CD4-positive, CD25-positive, alpha-beta regulatory T cell (primary cell): ENCODE measurements around the gene ARL3. TPM values are rescaled to one million over a fixed set of nuclear protein-coding genes. Genes with fewer than 3 reads are reported as not detected.
"Not testable (repeated sequence)": the region's sequence is repeated elsewhere in the genome, so short reads cannot be mapped to it uniquely, and the experiment has no call there.

Experiments
- ATAC-seq, 2 donors: fragments of 150-1000 bp; cut with Tn5 transposase; one replicate each; pipeline ENCODE4 v1.10.0; 2021; ENCODE audit warnings: low read depth in 2 of 2, moderate number of reproducible peaks in 2 of 2, moderate library complexity in 1 of 2
- DNase-seq, 3 donors: peaks; one replicate each; pipeline versions ENCODE4 v3.0.0 to v3.0.0-alpha.2; 2012 to 2022; ENCODE audit warnings: mixed read lengths in 1 of 3
- H3K27ac ChIP-seq: one replicate; pipeline ENCODE4 v1.7.0; 2013; ENCODE audit warnings: mild to moderate bottlenecking, low read length; ENCODE audit not compliant: insufficient read depth, poor library complexity, severe bottlenecking
- H3K27me3 ChIP-seq: one replicate; pipeline ENCODE4 v1.7.0; 2013; ENCODE audit warnings: low read length; ENCODE audit not compliant: control insufficient read depth, insufficient read depth
- H3K36me3 ChIP-seq: one replicate; pipeline ENCODE4 v1.7.0; 2013; ENCODE audit warnings: mild to moderate bottlenecking, low read length, moderate library complexity; ENCODE audit not compliant: control insufficient read depth, insufficient read depth
- H3K4me1 ChIP-seq: 2 replicates; pipeline ENCODE4 v1.7.0; 2013; ENCODE audit warnings: mild to moderate bottlenecking, low read length; ENCODE audit not compliant: insufficient read depth, control insufficient read depth, poor library complexity, severe bottlenecking
- H3K4me3 ChIP-seq: one replicate; pipeline ENCODE4 v1.7.0; 2013; ENCODE audit warnings: low read depth, mild to moderate bottlenecking, low read length, moderate library complexity
- H3K9me3 ChIP-seq, 2 experiments: 1 replicate in 1 of 2; 2 replicates in 1 of 2; pipeline ENCODE4 v1.7.0; 2013; ENCODE audit warnings: low read length in 2 of 2, mild to moderate bottlenecking in 1 of 2, moderate library complexity in 1 of 2; ENCODE audit not compliant: control insufficient read depth in 2 of 2
- H3K27ac Mint-ChIP-seq, 3 donors: one replicate each; pipeline ENCODE4 v1.8.0; 2020 to 2022; ENCODE audit warnings: mild to moderate bottlenecking in 3 of 3, mixed read lengths in 3 of 3, moderate library complexity in 2 of 3
- H3K27me3 Mint-ChIP-seq: one replicate; pipeline ENCODE4 v1.8.0; 2022; ENCODE audit warnings: mild to moderate bottlenecking, mixed read lengths
- H3K36me3 Mint-ChIP-seq: one replicate; pipeline ENCODE4 v1.8.0; 2020; ENCODE audit warnings: mixed read lengths
- H3K4me1 Mint-ChIP-seq, 4 donors: one replicate each; pipeline ENCODE4 v1.8.0; 2020 to 2022; ENCODE audit warnings: mixed read lengths in 4 of 4, mild to moderate bottlenecking in 1 of 4
- H3K4me3 Mint-ChIP-seq, 4 donors: one replicate each; pipeline ENCODE4 v1.8.0; 2020 to 2022; ENCODE audit warnings: mild to moderate bottlenecking in 4 of 4, mixed read lengths in 4 of 4, moderate library complexity in 3 of 4
- H3K9me3 Mint-ChIP-seq, 7 donors: one replicate each; pipeline ENCODE4 v1.8.0; 2020 to 2022; ENCODE audit warnings: mixed read lengths in 7 of 7, mild to moderate bottlenecking in 3 of 7, moderate library complexity in 2 of 7
- polyA plus RNA-seq, 4 donors: library from polyadenylated mRNA; unstranded; fragments of 300-500 nt; fragmentation: Illumina TruSeq; gene quantifications; one replicate each; pipeline ENCODE4 v1.2.3, GENCODE V29; 2021
- total RNA-seq: library from RNA; stranded (reverse); gene quantifications from one replicate; pipeline ENCODE4 v1.2.3, GENCODE V29; 2022

The ARL3 gene
- total and polyA plus RNA-seq, 5 donors from 2014 or later = 2.0 to 3.3 (median 2.9) TPM

DNA sequence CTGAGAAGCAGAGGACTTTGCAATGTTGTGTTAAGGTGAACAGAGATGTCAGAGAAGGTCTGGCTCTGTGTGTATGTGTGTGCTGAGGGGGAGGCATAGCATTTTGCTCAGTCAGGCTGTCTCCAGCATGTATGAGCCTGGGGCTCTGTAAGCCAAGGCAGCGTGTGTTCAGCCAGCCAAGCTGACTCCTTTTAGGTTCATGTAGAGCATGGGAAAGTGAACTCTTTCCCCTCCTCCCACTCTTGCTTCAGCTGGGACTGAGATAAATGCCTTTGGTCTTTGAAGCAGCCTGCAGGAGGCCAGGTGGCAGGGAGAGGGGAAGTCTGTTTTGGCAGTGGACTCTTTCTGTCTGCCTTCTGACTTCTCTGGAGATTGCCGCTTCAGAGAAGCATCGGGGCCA is 4.0 kb upstream of the ARL3 start:
- H3K27ac Mint-ChIP-seq = peak overlapping the region in 1 of 3 donors; percentile 18
- H3K4me3 Mint-ChIP-seq = peak overlapping the region in 1 of 4 donors; percentile 78
- H3K9me3 Mint-ChIP-seq = no peaks in the 10 kb centered on the region
- ATAC-seq = no peak
- H3K4me1 Mint-ChIP-seq = peaks cover 19 to 50% (median 28%) of the 10 kb centered on the region in 4 donors
- no peak overlapping the region for H3K4me3 ChIP-seq
- H3K27me3 Mint-ChIP-seq = no peaks in the 10 kb centered on the region
- H3K9me3 ChIP-seq = no peaks in the 10 kb centered on the region
- peaks cover 17% of the 10 kb centered on the region for H3K4me1 ChIP-seq
- H3K36me3 ChIP-seq = peaks cover 4% of the 10 kb centered on the region
- DNase-seq = no peak
- no peaks in the 10 kb centered on the region for H3K27me3 ChIP-seq
- H3K27ac ChIP-seq = no peak overlapping the region
- H3K36me3 Mint-ChIP-seq = peaks cover 16% of the 10 kb centered on the region

DNA sequence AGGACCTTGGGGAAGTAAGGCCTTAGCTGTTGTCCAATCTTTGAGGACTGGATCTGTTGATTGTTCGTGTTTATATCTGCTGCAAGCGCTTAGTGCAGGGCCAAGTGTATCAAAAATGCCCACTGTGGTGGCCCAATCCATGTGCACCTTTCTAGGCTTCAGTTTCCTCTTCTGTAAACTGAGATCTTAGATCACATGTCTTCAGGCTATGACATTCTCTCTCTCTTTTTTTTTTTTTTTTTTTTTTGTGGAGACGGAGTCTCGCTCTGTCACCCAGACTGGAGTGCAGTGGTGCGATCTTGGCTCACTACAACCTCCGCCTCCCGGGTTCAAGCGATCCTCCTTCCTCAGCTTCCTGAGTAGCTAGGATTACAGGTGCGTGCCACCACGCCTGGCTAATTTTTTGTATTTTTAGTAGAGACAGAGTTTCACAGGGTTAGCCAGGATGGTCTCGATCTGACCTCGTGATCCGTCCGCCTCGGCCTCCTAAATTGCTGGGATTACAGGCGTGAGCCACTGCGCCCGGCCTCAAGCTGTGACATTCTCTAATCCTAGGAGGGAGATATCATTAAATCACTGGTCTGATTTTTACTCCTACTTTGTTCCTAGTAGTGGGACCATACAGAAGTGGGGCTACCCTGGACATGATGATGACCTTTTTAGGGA is 2.8 kb upstream of the ARL3 start:
- H3K9me3 ChIP-seq, H3K9me3 Mint-ChIP-seq, H3K36me3 ChIP-seq, H3K27ac Mint-ChIP-seq, DNase-seq, H3K4me3 ChIP-seq, ATAC-seq, H3K27me3 Mint-ChIP-seq, H3K27ac ChIP-seq, H3K27me3 ChIP-seq: not testable (repeated sequence)
- H3K4me1 ChIP-seq = peaks cover 20% of the 10 kb centered on the region
- H3K4me1 Mint-ChIP-seq = peaks cover 17 to 60% (median 30%) of the 10 kb centered on the region in 4 donors
- H3K36me3 Mint-ChIP-seq = peaks cover 16% of the 10 kb centered on the region
- peak overlapping the region; percentile 24 to 78 (median 54) for H3K4me3 Mint-ChIP-seq

DNA sequence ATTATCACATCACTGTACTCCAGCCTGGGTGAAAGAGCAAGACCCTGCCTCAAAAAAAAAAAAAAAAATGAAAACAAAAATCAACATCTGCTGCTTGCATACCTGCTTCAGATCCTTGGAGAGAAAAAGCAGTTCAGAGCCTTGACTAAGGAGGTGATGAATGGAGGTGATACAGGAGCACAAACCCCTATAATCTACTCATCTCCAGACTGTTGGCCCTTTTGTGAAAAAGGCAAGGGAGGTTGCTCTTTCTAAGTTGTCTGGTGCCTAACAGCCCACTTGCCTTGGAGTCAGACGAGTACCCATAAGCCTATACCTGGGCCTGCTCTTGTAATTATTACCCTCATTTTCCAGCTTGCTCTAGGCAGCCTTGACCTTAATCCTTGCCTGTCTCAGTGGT is 1.7 kb upstream of the ARL3 start:
- Mint-ChIP-seq H3K9me3 (no peaks in the 10 kb centered on the region), H3K27me3 (no peaks in the 10 kb centered on the region), H3K36me3 (peaks cover 16% of the 10 kb centered on the region)

DNA sequence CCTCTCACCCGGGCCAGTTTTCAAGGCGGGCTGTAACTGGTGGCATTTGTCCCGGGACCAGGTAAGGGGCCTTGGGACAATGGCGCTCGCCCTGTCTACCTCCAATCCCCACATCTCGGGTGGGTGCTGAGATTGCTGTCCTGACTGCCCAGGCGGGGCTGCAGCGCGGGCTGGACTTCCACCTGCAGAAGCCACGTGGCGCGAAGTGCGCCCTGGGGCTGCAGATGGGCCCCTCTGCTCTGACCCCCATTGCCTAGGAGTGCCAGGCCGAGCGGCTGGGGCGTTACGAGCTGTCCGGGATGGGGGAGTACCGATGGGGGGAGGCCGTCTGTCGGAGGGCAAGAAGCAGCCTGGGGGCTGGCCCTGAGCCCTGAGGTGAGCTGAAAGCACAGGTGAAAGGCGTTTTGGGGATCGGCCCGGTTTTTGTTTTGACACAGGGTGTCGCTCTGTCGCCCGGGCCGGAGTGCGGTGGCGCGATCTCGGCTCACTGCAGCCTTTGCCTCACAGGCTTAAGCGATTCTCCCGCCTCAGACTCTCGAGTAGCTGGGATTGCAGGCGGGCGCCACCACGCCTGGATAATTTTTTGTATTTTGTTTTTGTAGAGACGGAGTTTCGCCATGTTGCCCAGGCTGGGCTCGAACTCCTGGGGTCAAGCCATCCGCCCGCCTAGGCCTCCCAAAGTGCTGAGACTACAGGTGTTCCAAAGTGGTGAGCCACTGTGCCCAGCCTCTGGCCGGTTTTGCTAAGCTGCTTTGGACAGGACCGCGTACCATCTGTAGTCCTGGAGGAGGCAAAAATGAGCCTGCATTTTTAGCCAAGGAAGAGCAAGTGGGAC is 641 bp upstream of the ARL3 start, which contains the start of gene SFXN2:
Gene SFXN2 (plus strand): TSS at position 16 of the 835 bp plus-strand sequence. CDS start 12,001 bp downstream, outside the sequence.
- Mint-ChIP-seq H3K9me3 (no peaks in the 10 kb centered on the region), H3K27ac (peak within 1 kb of the TSS; percentile 81 to 93 (median 88)), H3K4me3 (peak within 1 kb of the TSS; percentile 89 to 97 (median 96)), H3K36me3 (peaks cover 13% of the 10 kb centered on the region), H3K27me3 (no peaks in the 10 kb centered on the region), H3K4me1 (peaks cover 25 to 64% (median 32%) of the 10 kb centered on the region in 4 donors)
- H3K9me3 ChIP-seq = no peaks in the 10 kb centered on the region
- peak; percentile 4 to 8 for ATAC-seq
- H3K4me1 ChIP-seq = peaks cover 20% of the 10 kb centered on the region
- peak; percentile 29 to 69 (median 42) for DNase-seq
- peak within 1 kb of the TSS; percentile 88 for H3K27ac ChIP-seq
- H3K36me3 ChIP-seq = peaks cover 4% of the 10 kb centered on the region
- no peaks in the 10 kb centered on the region for H3K27me3 ChIP-seq
- H3K4me3 ChIP-seq = peak within 1 kb of the TSS; percentile 83

More for the DNA sequence above, 1.7 kb upstream of the ARL3 start:
- H3K36me3 ChIP-seq = peaks cover 4% of the 10 kb centered on the region
- peaks cover 20% of the 10 kb centered on the region for H3K4me1 ChIP-seq
- H3K27me3 ChIP-seq = no peaks in the 10 kb centered on the region
- Mint-ChIP-seq H3K4me1 (peaks cover 19 to 60% (median 30%) of the 10 kb centered on the region in 4 donors), H3K4me3 (peak overlapping the region; percentile 89 to 97 (median 96)), H3K27ac (no peak overlapping the region)
- DNase-seq = no peak
- no peak overlapping the region for H3K4me3 ChIP-seq
- H3K27ac ChIP-seq = no peak overlapping the region
- H3K9me3 ChIP-seq = no peaks in the 10 kb centered on the region
- ATAC-seq = no peak

DNA sequence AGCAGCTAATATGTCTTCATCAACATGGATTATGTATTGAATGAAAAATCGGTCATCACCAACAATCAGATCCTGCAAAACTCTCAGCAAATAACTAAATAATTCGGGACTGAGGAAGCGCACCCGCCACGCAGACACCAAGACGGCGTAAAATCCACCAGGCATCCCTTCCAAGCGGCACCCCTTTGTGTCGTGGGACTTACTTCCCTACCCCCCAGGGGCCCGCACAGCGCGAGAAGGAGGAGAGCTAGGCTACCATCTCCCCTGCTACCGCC is 721 bp downstream of the ARL3 start:
- peaks cover 20% of the 10 kb centered on the region for H3K4me1 ChIP-seq
- H3K27ac Mint-ChIP-seq = peak overlapping the region; percentile 80 to 93 (median 81)
- H3K36me3 ChIP-seq = peaks cover 4% of the 10 kb centered on the region
- H3K27me3 ChIP-seq = no peaks in the 10 kb centered on the region
- H3K9me3 Mint-ChIP-seq = no peaks in the 10 kb centered on the region
- peak overlapping the region; percentile 83 for H3K4me3 ChIP-seq
- peak overlapping the region; percentile 89 to 97 (median 96) for H3K4me3 Mint-ChIP-seq
- peaks cover 13% of the 10 kb centered on the region for H3K36me3 Mint-ChIP-seq
- H3K27me3 Mint-ChIP-seq = no peaks in the 10 kb centered on the region
- H3K4me1 Mint-ChIP-seq = peaks cover 19 to 60% (median 27%) of the 10 kb centered on the region in 4 donors
- ATAC-seq (peak; percentile 42 to 54), DNase-seq (no peak)
- peak overlapping the region; percentile 88 for H3K27ac ChIP-seq
- H3K9me3 ChIP-seq = no peaks in the 10 kb centered on the region

DNA sequence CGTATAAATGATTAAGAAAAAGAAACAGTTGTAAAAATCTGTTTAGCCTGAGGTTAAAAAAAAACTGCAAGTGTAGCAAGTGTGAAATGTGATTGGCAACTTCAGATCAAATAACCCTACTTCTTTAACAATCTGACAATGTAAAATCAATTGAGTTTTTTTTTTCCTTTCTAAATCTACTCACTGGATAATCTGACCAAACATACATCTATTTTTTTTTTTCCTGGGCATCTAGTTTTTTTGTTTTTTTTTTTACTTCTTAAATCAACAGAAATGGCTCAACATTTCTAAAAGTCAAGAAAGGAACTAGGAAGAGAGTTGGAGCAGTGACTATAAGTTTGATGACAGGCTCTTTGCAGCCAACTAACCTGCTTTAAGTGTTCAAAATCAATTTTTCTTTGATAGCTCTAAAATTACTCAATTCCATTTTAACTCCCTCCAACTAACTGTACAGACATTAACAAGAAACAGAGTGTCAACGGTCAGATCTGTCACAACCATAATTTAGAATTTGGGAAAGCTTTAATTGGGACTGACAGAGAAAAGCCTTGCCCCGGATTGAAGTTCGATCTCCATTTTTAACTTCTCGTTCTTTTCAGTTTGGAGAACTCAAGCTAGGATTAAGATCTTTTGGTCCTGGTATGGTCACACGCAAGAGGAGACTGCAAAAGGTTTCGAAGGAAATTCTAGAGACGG is 1.2 kb downstream of the ARL3 start:
- no peaks in the 10 kb centered on the region for H3K9me3 ChIP-seq
- no peak for ATAC-seq
- H3K36me3 ChIP-seq = peaks cover 4% of the 10 kb centered on the region
- peak overlapping the region; percentile 88 for H3K27ac ChIP-seq
- peak overlapping the region; percentile 89 to 97 (median 96) for H3K4me3 Mint-ChIP-seq
- H3K27me3 ChIP-seq = no peaks in the 10 kb centered on the region
- H3K27ac Mint-ChIP-seq = peak overlapping the region; percentile 80 to 93 (median 81)
- H3K4me1 Mint-ChIP-seq = peaks cover 19 to 58% (median 25%) of the 10 kb centered on the region in 4 donors
- H3K9me3 Mint-ChIP-seq = no peaks in the 10 kb centered on the region
- H3K4me1 ChIP-seq = peaks cover 20% of the 10 kb centered on the region
- peaks cover 10% of the 10 kb centered on the region for H3K36me3 Mint-ChIP-seq
- DNase-seq = no peak
- H3K4me3 ChIP-seq = peak overlapping the region; percentile 83
- no peaks in the 10 kb centered on the region for H3K27me3 Mint-ChIP-seq

DNA sequence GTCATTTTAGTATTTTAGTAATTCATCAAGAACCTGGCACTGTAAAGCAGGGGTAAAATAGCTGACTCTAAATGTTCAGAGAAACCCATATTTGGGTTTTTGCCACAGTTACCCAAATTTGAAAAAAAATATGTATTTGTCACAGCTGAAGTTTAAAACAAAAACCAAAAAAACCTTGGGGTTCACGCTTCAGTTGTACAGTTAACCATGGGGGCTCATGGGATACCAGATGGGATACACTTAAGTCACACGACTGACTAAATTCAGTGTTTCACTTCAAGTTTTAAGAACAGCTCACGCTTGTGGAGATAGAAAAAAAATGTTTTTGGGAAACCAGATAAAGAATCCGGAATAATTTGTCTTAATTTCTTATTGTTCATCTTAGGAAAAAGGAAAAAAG is 2.1 kb downstream of the ARL3 start:
- no peak overlapping the region for H3K4me3 ChIP-seq
- peak overlapping the region in 3 of 4 donors; percentile 31 to 89 (median 55) for H3K4me3 Mint-ChIP-seq
- H3K4me1 ChIP-seq = peaks cover 20% of the 10 kb centered on the region
- no peak overlapping the region for H3K27ac Mint-ChIP-seq
- H3K27me3 ChIP-seq = no peaks in the 10 kb centered on the region
- H3K9me3 Mint-ChIP-seq = no peaks in the 10 kb centered on the region
- no peaks in the 10 kb centered on the region for H3K36me3 ChIP-seq
- DNase-seq = no peak
- ATAC-seq = no peak
- H3K36me3 Mint-ChIP-seq = peaks cover 3% of the 10 kb centered on the region
- peaks cover 13 to 55% (median 21%) of the 10 kb centered on the region in 4 donors for H3K4me1 Mint-ChIP-seq
- H3K27me3 Mint-ChIP-seq = no peaks in the 10 kb centered on the region
- H3K27ac ChIP-seq = peak overlapping the region; percentile 30
- no peaks in the 10 kb centered on the region for H3K9me3 ChIP-seq
